Measurements from ENCODE around the gene TBC1D21.

The TBC1D21 gene, protein sequence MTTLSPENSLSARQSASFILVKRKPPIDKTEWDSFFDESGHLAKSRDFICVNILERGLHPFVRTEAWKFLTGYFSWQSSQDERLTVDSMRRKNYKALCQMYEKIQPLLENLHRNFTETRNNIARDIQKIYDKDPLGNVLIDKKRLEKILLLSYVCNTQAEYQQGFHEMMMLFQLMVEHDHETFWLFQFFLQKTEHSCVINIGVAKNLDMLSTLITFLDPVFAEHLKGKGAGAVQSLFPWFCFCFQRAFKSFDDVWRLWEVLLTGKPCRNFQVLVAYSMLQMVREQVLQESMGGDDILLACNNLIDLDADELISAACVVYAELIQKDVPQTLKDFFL

GRCh38 chr15:73873456-73873855 is at the start of gene TBC1D21:
TSS of gene TBC1D21 (plus strand) at chr15:73873564. CDS start at chr15:73873710, 146 bp downstream.
- DNase-seq (ENCODE audit: low read depth) = no peak

DNA sequence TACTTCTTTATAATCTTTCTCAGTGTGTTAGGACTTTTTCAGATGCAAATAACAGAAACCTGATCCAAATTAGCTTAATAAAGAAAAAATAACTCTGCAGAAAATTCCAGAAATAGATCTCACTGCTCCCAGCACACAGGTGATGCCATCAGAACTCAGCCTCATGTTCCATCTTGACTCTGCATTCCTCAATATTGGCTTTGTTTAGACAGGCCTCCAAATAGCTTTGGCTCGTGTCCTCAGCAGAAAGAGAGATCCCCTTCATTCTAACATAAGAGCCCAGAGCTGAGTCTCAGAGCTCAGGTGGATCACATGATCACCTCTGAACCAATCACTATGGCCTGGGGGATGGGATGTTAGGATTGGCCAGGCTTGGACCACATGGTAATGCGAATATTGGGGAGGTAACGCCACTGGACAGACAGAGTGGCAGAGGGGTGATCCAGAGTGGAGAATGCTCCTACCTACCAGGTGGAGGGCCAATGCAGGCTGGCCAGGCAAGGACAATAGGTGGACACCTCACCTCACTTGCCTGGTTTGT is 46.6 kb upstream of the TBC1D21 start:
- no peak for DNase-seq (ENCODE audit: low read depth)

DNA sequence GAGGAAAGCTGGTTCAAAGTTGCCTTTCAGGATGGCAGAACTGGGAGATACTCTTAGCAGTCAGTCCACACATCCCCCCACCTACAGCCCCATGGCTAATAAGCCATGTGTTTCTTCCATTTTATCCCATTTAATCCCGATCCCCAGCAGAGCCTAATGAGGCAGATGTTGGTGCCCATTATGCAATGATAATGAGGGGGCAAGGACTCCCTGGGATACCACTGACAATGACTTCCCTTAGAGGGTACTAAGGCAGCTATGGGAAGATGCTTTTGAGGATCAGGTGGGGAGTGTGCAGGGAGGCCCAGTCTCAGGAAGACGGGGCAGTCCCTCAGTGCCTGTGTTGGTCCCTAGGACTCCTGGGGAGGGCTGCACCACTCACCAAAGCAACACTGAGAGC is 43.8 kb upstream of the TBC1D21 start:
- DNase-seq (ENCODE audit: low read depth) = no peak

DNA sequence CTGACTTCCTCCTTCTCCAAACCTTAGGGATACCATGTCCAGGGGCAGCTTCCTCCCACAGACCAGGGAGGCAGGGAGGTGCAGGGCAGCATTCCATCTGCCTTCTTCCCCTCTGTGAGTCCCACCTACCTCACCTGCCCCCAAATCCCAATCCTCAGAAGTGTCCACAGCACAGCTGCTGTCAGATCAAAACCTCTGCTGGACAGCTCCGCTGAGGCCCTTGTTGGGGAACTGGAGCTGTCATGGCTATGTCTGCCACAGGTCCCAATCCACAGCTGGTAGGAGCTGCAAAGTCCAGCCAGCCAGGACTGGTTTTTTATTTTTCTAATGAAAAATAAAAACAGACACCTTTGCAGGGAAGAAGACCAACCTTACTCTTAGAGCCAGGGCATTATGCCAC is 40.7 kb upstream of the TBC1D21 start:
- DNase-seq (ENCODE audit: low read depth) = no peak

DNA sequence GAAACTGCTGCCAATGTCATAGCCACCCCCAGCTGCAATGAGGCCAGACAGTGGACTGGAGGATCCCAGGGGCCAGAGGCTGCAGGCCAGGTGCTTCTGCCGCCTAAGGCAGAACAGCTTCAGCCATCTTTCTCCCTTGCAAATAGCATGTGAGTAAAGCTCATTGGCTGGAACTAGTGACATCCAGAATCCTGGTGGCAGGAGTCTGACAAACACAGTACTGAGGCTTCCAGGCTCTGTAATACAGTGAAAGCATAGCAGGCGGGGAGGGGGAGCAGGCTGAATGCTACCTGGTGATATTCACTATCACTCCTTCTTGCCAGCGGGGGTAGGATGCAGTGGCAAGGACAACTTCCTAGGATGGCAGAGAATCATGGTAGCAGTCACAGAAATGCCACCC is 36.5 kb upstream of the TBC1D21 start:
- DNase-seq (ENCODE audit: low read depth) = no peak

DNA sequence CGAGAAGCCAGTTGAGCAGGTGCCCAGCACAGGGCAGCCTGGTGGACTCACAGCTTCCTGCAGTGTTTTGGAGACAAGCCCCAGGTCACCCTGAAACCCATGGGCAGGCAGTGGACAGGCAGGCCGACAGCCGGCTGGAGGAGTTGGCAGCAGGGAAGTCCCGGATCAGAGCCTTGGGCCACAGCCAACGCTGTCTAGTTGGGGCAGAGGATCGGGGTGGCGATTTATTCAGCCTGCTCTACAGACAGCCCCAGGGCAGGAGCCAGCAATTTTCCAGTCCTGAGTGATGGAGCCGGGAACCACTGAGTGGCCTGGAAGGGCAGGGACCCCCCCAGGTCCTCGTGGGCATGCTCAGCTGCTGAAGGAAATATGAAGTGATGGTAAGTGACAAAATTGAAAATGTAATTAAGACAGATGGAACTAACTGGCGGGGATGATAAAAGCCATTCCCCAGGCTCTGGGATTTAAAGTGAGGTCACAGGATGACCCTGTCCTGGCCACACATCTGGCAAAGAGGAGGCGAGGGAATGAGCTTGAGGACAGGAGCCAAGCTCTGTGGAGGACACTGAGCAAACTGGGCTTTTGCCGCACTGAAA is 34.4 kb upstream of the TBC1D21 start:
- no peak for DNase-seq (ENCODE audit: low read depth)

GRCh38 chr15:73839699-73840377 is 33.5 kb upstream of the TBC1D21 start:
- no peak for DNase-seq (ENCODE audit: low read depth)

DNA sequence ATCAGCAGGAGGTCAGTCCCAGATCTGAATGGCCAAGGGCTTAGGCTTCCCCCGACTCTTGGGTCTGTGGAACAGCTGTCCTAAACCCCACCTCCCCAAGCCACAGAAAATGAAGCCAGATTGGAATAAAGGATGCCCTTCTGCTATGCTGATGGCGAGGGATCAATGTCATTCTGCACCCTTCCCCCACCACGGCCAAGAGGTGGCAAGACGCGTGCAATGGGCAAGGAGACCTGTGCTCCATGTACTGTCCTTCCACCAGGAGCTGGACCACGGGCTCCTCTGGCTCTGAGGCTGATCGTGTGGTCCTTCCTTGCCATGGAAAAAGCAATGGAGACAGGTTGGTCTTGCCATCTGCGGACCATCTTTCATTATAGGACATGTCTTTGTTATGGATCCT is 32.6 kb upstream of the TBC1D21 start:
- no peak for DNase-seq (ENCODE audit: low read depth)

- DNase-seq (ENCODE audit: low read depth) = no peak
These were observed 31.3 kb upstream of the TBC1D21 start for GRCh38 chr15:73841756-73842725.

- no peak for DNase-seq (ENCODE audit: low read depth)
These were observed 29.6 kb upstream of the TBC1D21 start for GRCh38 chr15:73843787-73844186.

DNA sequence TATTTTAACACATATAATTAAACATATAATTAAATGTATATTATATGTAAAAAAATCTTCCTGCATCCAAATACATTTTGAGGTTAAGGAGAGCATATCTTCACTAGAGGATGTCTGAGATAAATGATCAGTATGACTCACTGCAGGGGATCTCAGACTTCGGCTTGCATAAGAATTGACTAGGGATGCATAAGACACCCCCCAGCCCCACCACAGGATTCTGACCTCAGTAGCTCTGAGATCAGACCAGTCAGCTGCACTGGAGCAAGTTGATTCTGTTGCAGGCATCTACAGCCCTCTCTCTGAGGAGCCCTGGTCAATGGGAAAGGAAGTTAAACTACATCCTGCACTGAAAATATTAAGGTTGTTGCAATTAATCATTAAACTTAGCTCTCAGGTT is 29.0 kb upstream of the TBC1D21 start:
- no peak for DNase-seq (ENCODE audit: low read depth)

- no peak for DNase-seq (ENCODE audit: low read depth)
These were observed 27.9 kb upstream of the TBC1D21 start for GRCh38 chr15:73845507-73845906.

- no peak for DNase-seq (ENCODE audit: low read depth)
These were observed 27.5 kb upstream of the TBC1D21 start for GRCh38 chr15:73845907-73846306.

DNA sequence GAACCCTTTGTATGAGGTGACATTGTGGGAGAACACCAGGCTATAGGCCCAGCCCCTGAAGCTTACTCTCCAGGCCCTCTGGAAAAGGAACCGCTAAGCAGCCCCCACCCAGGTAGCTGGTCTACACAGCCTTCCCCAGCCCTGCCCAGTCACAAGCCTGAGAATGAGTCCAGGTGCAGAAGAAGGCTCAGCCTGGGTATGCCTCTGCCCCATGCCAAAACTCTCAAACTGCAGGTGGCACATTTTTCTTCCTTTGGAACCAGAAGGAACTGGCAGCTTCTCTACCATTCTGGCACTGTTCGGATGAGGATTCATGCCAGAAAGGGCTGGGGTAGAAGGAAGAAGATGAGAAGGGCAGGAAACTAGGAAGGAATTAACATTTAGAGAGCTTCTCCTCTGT is 23.7 kb upstream of the TBC1D21 start:
- DNase-seq (ENCODE audit: low read depth) = no peak

DNA sequence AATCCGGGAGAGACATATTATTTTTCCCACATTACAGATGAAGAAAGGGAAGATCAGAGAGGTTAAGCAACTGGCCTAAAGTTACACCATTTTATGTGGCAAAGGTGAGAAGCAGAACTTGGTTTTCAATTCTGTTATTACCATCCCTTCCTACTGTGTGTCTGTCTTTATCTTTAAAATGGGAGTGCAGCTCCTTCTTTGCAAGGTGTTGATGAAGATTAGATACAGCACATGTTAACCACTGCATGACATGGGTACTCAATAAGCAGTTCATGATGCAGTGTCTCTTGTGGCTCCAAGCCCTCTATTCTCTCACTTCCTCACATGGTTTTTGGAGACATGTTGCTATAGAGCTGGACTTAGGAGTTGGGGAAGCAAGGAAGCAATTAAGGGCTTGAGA is 23.1 kb upstream of the TBC1D21 start:
- DNase-seq (ENCODE audit: low read depth) = no peak

DNA sequence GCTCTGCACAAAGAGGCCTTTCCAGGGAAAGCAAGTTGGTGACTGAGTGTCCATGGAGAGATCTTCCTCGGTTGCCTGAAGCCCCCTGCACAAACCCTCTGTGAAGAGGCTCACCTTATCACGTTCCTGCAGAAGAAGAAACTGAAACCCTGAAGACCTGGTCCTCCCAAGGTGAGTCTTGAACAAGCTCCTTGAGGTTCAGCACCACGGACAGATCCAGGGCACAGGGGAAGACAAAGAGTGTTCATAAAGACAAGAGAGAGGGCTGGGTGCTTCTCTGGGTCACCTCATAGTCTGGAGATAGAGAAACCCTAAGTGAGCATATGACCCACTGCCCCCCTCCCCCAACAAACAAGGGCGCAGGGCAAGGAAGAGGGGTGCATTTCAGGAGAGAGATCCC is 21.7 kb upstream of the TBC1D21 start:
- DNase-seq (ENCODE audit: low read depth) = peak; percentile 27

DNA sequence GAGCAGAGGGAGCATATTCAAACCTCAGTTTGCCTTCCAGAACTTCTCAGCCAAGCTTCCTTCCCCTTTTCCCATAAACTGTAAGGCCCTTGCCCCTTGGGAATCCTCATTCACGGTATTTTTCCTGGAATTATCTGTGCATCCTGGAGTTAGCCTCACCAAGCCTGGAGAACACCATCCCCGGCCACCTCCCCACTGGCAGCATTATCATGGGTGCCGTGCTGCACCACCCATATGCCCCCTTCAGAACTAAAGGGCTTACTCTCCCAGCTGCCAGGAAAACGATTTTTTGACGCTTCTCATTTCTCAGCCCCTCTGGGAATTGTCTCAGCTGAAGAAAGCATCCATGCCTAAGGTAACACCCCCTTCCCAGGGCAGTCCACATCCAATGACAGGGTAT is 20.9 kb upstream of the TBC1D21 start:
- DNase-seq (ENCODE audit: low read depth) = no peak

- no peak for DNase-seq (ENCODE audit: low read depth)
These were observed 19.1 kb upstream of the TBC1D21 start for GRCh38 chr15:73854265-73854664.

DNA sequence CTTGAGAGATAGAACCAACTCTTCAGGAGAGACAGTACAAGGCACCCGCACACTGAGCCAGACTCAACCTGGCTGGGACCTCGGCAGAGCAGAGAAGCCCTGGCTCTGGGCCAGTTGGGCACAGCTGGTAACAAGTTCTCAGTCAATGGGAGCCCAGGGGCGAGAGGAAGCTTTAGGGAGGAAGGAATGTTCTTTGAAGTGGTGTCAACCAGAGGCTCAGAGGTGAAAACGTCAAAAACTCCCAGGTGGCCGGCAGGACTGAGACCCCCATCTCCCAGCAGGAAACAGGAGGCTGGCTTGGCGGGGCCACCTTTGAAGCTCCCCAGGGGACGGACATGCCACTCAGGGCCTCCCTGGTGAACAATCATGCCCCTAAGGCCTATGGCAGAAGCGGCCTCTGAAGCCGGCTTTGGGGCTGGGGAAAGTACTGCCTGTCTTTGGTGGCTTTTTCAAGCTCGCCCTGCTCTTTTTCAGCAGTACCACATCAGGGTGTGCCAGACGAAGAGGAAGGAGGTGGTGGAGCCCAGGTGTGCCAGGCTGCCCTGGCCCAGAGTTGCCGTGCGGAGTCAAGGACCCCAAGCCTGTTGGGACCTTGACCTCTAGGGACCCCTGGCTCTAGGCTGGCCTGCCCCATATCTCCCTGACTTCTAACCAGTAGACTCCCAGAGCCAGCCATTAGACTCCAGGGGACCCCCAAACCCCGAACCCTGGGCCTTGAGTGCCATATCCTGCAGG is 16.7 kb upstream of the TBC1D21 start:
- DNase-seq (ENCODE audit: low read depth) = no peak

DNA sequence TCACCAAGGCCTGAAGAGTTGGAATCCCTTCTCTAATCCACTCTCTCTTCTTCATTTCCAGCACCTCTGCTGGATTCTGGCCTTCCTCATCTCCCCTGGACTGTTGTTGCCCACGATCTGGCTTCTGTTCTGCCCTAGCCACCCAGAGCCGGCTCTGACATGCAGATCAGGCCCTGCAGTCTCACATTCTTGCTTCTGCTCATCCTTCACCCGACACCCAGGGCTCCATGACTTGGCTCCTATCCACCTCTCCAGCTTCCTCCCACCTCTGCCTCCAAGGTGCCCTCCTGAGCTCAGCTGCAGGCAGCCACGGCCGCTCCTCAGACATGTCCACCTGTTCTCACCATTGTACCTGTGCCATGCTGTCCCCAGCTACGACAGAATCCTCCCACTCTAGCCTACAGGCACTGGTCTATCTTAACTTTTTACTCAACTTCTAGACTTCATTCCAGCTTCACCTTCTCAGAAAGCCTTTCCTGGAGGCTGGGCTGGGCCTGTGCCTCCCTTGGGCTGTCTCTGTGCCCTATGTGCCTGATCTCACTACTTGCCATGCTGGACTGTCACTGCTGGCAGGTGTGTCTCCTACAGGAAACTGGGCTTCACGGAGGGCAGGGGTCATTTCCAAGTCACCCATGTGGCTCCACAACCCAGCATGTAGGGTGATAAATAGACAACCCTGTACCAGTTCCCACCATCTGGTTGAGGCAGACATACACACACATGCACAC is 16.0 kb upstream of the TBC1D21 start:
- no peak for DNase-seq (ENCODE audit: low read depth)

- DNase-seq (ENCODE audit: low read depth) = no peak
These were observed 15.3 kb upstream of the TBC1D21 start for GRCh38 chr15:73858062-73858461.

All from activated T-cell treated with anti-CD3 and anti-CD28 coated beads for 48 hours (primary cell).